HG03280 (cell line): ENCODE results near the gene ANKRD37.
A peak's percentile ranks its signal among the peaks of the same experiment; 100 is the strongest.

Experiments used
- ATAC-seq: cut with Tn5 transposase; IDR thresholded peaks from one replicate; pipeline ENCODE4 v1.9.1; 2021; ENCODE audit warnings: mild to moderate bottlenecking, moderate library complexity; ENCODE audit not compliant: unreplicated experiment

ANKRD37 gene

DNA sequence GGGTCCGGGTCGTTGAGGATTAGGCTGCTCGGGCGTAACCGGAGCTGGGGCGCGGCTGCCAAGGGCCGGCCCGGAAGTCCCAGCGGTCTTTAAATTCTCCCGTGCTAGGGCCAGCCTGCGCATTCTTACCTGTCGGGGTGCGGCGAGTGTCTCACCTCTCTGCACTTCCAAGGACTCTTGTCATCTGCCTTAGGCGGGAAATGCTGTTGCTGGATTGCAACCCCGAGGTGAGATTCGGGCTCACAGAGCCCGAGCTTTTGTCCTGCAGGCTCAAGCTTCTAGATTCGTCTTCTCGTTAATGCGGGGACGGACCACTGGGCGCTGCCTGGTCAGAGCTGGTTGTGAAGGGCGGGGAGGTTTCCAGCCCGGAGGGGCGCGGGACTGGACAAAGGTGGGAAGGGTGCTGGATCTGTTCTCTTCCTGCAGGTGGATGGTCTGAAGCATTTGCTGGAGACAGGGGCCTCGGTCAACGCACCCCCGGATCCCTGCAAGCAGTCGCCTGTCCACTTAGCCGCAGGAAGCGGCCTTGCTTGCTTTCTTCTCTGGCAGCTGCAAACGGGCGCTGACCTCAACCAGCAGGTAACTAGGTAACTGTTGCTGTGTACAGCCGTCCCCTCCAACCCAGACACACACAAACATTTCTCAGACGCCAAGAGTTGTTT lies at the start of gene ANKRD37:
TSS of gene ANKRD37 (plus strand) at position 118 of the 662 bp plus-strand sequence. CDS start at position 201, 83 bp downstream.
- ATAC-seq, result no peak

GRCh38 chr4:185346975-185347601 lies 49.6 kb upstream of the ANKRD37 start:
- ATAC-seq, result no peak

DNA sequence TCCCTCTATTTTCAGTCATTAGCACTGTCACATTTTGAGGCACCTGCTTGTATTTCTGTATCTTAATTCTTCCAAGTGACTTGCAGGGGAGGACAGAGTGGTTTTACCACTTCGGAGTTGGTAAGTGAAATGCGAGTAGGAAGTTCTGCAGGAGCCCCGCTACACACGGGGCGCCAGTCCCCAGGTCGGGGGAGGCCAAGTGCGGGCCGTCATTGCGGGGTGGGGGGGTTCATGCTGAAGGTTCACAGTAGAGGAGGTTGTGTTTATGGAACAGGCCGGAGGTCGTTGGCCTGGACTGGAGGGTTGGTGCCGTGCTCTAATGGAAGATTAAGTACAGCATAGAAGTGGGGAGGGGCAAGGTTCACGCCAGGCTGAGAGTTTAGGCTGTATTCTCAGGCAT lies 45.0 kb upstream of the ANKRD37 start:
- ATAC-seq, result no peak

DNA sequence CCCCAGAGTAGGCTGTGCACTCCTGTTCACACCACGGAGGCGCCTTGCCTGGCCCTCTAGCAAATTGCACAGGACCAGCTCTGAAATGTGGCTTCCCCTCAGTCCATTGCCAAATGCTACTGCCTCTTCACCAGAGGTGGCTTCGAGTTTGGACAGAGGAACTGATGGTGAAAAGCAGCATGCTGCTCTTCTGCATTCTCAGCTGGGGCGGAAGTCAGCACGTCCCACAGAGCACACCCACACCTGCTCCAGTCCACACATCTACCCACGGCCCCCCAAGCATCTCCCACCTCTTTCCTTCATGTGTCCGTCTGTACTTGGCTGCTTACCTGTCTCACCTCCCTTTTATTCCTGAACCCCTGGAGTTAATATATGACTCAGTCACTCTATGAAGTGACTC lies 44.4 kb upstream of the ANKRD37 start:
- no peak for ATAC-seq

GRCh38 chr4:185352741-185353140 lies 43.9 kb upstream of the ANKRD37 start:
- ATAC-seq, result no peak

GRCh38 chr4:185357211-185357610 lies 39.4 kb upstream of the ANKRD37 start:
- no peak for ATAC-seq

GRCh38 chr4:185357733-185358440 lies 38.8 kb upstream of the ANKRD37 start:
- no peak for ATAC-seq

DNA sequence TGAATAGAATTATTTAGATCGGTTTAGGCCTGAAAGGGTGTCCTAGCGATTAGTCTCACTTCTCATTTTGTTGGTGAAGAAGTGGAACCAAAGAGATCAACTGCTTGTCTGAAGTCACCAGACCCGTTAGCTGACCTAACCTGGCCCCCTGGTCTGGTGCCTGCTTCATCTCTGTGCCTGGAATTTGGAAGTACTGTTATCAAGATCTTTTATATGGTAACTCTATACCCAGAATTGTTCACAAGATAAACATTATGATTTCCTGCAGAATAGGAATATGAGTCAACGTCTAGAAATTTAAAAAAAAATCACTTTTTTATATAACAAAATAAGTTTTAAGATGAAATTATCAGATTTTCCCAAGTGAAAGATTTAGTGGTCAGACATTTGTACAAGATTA lies 38.1 kb upstream of the ANKRD37 start:
- ATAC-seq, result no peak

DNA sequence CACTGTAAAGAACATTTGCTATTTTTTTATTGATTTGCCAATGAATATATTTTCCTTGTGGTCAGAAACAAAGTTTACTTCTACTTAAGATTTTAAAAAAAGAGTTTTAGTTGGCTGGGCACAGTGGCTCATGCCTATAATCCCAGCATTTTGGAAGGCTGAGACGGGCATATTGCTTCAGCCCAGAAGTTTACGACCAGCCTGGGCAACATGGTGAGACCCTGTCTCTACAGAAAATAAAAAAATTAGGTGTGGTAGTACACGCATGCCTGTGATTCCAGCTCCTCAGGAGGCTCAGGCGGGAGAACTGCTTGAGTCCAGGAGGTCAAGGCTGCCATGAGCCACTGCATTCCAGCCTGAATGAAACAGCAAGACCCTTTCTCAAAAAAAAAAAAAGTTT lies 37.7 kb upstream of the ANKRD37 start:
- no peak for ATAC-seq

DNA sequence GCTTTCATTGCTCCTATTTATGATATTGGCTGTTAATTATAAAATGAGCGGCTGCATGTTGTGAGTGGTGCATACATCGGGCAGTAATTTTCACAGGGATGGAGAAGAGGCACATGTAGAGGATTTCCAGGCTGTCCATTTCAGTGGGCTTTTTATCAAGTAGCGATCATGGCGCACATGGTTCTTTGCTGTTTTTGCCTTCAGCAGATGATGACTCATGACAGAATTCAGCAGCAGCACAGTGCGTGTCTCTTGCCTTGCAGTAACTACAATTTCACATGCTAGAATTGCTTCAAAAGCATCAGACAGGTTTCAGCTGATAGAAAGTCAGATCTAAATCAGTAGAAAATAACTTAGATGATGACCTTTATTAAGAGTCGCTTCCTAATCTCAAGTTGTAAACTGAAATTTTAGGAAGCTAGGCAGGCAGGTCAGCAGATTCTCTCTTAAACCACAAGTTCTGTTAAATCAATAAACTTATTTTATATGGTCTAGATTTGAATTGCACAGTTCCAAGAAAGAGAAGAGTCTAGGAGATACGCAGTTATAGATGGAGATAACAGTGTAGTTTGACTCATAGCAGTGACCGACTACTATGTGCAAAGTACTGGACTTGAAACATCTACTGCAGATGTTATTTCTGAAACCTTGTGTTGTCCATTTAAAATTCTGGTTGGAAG lies 36.7 kb upstream of the ANKRD37 start:
- ATAC-seq, result no peak

DNA sequence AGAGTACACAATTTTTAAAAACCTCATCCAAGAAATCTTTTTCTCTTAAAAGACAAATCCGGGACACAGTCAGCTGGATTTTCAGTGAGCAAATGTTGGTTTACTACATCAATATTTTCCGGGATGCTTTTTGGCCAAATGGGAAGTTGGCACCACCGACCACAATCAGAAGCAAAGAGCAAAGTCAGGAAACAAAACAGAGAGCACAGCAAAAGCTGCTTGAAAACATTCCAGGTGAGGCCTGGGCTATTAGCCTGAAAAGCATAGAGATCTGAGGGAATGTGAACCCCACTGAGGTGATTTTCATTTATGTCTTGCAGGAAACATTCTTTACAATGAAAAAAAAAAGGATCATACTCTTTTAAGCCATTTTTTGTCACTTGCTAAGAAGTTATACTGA lies 34.8 kb upstream of the ANKRD37 start:
- ATAC-seq, result no peak

- ATAC-seq, result peak; percentile 51
These were observed 34.1 kb upstream of the ANKRD37 start for GRCh38 chr4:185362570-185362969.

DNA sequence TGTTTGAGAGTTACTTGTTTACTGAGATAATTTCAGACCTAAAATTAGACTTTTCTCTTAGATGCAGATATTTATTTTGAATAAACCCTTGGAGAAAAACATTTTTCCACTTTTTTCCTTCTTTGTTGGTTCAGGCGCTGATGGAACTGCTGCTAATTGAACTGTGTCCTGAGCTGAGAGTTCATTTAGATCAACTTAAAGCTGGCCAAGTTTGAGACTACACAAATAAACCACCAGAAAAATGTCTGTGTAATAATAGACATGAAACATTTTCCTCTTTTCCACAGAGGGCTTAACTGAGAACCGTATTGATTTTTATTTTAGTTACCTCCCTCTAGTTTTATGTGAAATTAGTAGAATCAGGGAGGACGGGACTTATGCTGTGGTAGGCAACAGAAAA lies 33.4 kb upstream of the ANKRD37 start:
- no peak for ATAC-seq

DNA sequence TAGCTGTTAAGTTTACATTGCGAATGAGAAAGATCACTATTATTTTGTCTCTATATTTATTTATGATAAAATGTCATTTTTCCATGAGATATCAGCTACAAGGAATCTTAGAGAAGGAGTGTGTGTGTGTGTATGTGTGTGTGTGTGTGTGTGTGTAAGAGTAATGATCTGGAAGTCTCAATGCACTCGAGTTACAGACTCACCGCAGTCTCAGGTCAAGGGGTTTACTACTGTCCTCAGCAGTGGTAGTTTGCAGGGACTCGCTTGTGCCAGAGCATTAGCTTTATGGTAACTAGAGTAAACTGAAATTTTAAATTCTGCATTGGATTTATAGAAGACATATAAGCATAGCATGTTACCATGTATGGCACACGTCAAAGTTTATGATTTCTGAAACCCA lies 31.8 kb upstream of the ANKRD37 start:
- ATAC-seq, result no peak

GRCh38 chr4:185369731-185370130 lies 26.9 kb upstream of the ANKRD37 start:
- no peak for ATAC-seq

DNA sequence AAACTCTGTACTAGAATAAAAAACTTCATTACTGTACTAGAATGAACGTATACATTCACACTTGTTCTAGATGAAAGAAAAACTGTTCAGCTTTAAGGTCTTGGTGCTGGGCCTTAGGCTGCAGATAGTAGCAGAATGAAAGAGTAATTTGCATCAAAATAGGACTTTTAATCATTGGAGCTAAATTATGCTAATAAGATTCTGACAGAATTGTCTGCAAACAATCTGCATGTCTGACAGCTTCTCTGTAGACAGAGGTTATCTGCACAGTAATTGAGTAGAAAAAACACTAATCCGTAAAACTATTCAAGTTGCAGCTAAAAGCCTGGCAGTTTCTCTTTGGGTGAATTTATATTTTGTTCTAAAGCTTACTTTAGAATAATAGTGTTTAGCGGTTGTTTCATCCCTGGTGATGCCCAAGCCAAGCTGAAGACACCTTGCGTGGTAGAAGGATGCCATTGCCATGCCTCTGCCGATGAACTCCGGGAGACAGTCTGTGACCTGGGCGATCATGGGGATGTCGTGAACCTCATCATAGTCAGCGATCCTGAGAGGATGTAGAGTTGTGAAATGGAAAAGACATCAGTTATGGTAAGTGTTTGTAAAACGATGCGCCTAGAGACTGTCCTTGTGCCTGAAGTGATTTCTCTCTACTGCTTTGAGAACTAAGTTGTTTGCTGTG lies 26.2 kb upstream of the ANKRD37 start:
- no peak for ATAC-seq

GRCh38 chr4:185371702-185372101 lies 24.9 kb upstream of the ANKRD37 start:
- no peak for ATAC-seq

- ATAC-seq, result no peak
These were observed 22.6 kb upstream of the ANKRD37 start for GRCh38 chr4:185374027-185374426.

DNA sequence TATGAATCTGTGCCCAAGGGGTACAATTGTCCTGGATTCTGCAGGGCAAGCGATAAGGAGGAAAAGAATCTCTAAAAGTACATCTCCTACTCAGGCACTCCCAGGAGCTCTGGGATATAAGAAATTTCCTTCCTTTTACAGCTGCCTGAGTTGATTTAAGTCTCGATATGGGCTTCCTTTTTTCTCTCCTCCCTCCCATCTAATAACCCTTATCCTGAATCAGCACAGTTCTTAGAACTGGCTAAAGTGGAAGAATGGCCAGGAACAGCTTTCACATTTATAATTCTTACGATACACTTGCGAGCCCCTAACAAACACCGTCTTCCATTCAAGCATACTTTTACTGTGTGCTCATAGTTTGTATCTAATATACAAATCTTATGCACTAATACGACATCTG lies 22.1 kb upstream of the ANKRD37 start:
- no peak for ATAC-seq

GRCh38 chr4:185378264-185378663 lies 18.4 kb upstream of the ANKRD37 start:
- no peak for ATAC-seq
